HepG2 (cell line): ENCODE measurements around the gene REST. TPM values are rescaled to one million over a fixed set of nuclear protein-coding genes. Genes with fewer than 3 reads are reported as not detected.

Experiments used
- DNMT3B ChIP-seq: conservative IDR thresholded peaks from 2 replicates; pipeline ENCODE4 v1.6.1; 2016; ENCODE audit warnings: missing biosample characterization, control low read depth
- HOXD1 ChIP-seq: sonication (generic); formaldehyde crosslinking; IDR thresholded peaks from 2 replicates; pipeline ENCODE4 v1.5.0; 2020; ENCODE audit warnings: missing genetic modification reagents
- IKZF1 ChIP-seq: fragments of 450-650 bp; IDR thresholded peaks from 2 replicates; pipeline ENCODE4 v1.7.1; 2016
- KLF6 ChIP-seq: IDR thresholded peaks from 2 replicates; pipeline ENCODE4 v1.8.0; 2016; ENCODE audit warnings: missing biosample characterization, missing genetic modification reagents
- MBD4 ChIP-seq: IDR thresholded peaks from 2 replicates; pipeline ENCODE4 v1.6.1; 2012; ENCODE audit warnings: low read length, inconsistent platforms, borderline replicate concordance
- NR2F2 ChIP-seq: IDR thresholded peaks from 2 replicates; pipeline ENCODE4 v1.6.1; 2012; ENCODE audit warnings: low read depth, inconsistent platforms, borderline replicate concordance
- PAX8 ChIP-seq: sonication (generic); formaldehyde crosslinking; IDR thresholded peaks from 2 replicates; pipeline ENCODE4 v1.8.0; 2022; ENCODE audit warnings: mild to moderate bottlenecking, missing genetic modification reagents, borderline replicate concordance
- RFX5 ChIP-seq: IDR thresholded peaks from 2 replicates; pipeline ENCODE4 v1.6.1; 2011; ENCODE audit warnings: low read depth, low read length, improper control_type of control experiment
- RNF2 ChIP-seq: fragments of 450-650 bp; conservative IDR thresholded peaks from 2 replicates; pipeline ENCODE4 v1.6.1; 2016; ENCODE audit warnings: low read depth
- TGIF2 ChIP-seq: IDR thresholded peaks from 2 replicates; pipeline ENCODE4 v1.6.1; 2016; ENCODE audit warnings: control low read depth, missing compliant biosample characterization
- ZKSCAN1 ChIP-seq: fragments of 150-350 bp; IDR thresholded peaks from 2 replicates; pipeline ENCODE4 v1.6.1; 2014; ENCODE audit warnings: low read length
- ZNF343 ChIP-seq: sonication (generic); formaldehyde crosslinking; IDR thresholded peaks from 2 replicates; pipeline ENCODE4 v1.4.0; 2020; ENCODE audit warnings: mild to moderate bottlenecking, missing genetic modification reagents
- ZNF383 ChIP-seq: sonication (generic); formaldehyde crosslinking; IDR thresholded peaks from 2 replicates; pipeline ENCODE4 v1.4.0; 2020; ENCODE audit warnings: missing genetic modification reagents, mild to moderate bottlenecking, borderline replicate concordance
- ZNF441 ChIP-seq: sonication (generic); formaldehyde crosslinking; IDR thresholded peaks from 2 replicates; pipeline ENCODE4 v1.7.0; 2021; ENCODE audit warnings: missing genetic modification reagents, borderline replicate concordance
- ZNF772 ChIP-seq: sonication (generic); formaldehyde crosslinking; IDR thresholded peaks from 2 replicates; pipeline ENCODE4 v1.5.0; 2020; ENCODE audit warnings: mild to moderate bottlenecking, missing genetic modification reagents
- polyA plus RNA-seq, 8 experiments: library from polyadenylated mRNA; depleted of rRNA in 3 of 8; stranded (reverse) in 7 of 8; unstranded in 1 of 8; fragments of >200 nt; fragmentation: Illumina TruSeq in 4 of 8; extraction: Trizol in 4 of 8; gene quantifications; 2 replicates each; pipeline versions ENCODE4 v1.2.1 to v1.2.3, GENCODE V29; 2011 to 2016; ENCODE audit warnings: low read depth in 4 of 8, missing spikeins in 1 of 8, mixed read lengths in 1 of 8; ENCODE audit not compliant: insufficient read depth in 1 of 8
- total RNA-seq, 5 experiments: library from RNA; depleted of rRNA; stranded (reverse); fragments of >200 nt; fragmentation: Illumina TruSeq; extraction: Trizol; gene quantifications; 2 replicates each; pipeline ENCODE4 v1.2.3, GENCODE V29; 2016; ENCODE audit warnings: low read depth in 1 of 5
- TF ChIP-seq, protein P1 (sequence below): sonication (generic); formaldehyde crosslinking; IDR thresholded peaks from 2 replicates; pipeline ENCODE4 v1.9.0; 2021; ENCODE audit warnings: mild to moderate bottlenecking, missing genetic modification reagents
- TF ChIP-seq, protein P2 (sequence below): sonication (generic); formaldehyde crosslinking; IDR thresholded peaks from 2 replicates; pipeline ENCODE4 v1.5.1; 2020; ENCODE audit warnings: mild to moderate bottlenecking, missing genetic modification reagents, borderline replicate concordance
- TF ChIP-seq, protein P3 (sequence below): sonication (generic); formaldehyde crosslinking; conservative IDR thresholded peaks from 2 replicates; pipeline ENCODE4 v1.4.0; 2020; ENCODE audit warnings: missing genetic modification reagents

Gene REST
- total and polyA plus RNA-seq, 2 of the 13 experiments (the other 11 are each of a cell fraction or from before 2014, with no cell fraction given), result 12.7 to 22.4 TPM

DNA sequence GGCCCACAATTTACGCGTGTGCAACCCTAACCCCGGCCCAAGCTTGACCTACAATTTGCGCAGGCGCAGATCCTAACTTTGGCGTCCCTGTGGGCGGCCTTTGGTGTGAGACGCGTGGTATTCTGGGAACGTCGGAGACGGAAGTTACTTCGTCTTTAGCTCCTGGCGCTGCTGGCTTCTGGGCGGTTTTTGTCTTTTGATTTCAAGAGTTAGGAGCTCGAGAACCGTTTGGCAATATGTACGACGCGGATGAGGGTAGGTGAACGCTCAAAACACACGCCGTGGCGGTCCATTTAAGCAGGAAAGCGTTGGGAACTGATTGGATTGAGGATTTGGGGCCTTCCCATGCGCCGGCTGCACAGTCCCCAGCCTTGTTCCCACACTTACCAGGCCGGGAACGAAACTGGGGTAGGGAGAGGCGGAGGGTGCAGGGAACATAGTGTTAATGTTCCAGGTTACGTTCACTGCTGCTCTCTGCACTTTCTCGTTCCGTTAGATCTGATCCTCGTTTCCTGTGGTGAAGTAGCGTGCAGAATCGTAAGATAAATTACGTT is 71.1 kb downstream of the REST start, which contains the start of gene POLR2B (continued):
- no peak for TF ChIP-seq MBD4
- no peak for TF ChIP-seq ZNF343 (CRISPR knock-in tag)
- TF ChIP-seq ZKSCAN1, result no peak
- TF ChIP-seq RNF2, result peak; percentile 80; the same call in 1 of the 2 replicates
- peak; percentile 68; the same call in 1 of the 2 replicates for TF ChIP-seq ZNF441 (CRISPR knock-in tag)
- TF ChIP-seq DNMT3B (CRISPR knock-in tag), result no peak
- no peak for TF ChIP-seq KLF6 (CRISPR knock-in tag)
- TF ChIP-seq, protein P1, sequence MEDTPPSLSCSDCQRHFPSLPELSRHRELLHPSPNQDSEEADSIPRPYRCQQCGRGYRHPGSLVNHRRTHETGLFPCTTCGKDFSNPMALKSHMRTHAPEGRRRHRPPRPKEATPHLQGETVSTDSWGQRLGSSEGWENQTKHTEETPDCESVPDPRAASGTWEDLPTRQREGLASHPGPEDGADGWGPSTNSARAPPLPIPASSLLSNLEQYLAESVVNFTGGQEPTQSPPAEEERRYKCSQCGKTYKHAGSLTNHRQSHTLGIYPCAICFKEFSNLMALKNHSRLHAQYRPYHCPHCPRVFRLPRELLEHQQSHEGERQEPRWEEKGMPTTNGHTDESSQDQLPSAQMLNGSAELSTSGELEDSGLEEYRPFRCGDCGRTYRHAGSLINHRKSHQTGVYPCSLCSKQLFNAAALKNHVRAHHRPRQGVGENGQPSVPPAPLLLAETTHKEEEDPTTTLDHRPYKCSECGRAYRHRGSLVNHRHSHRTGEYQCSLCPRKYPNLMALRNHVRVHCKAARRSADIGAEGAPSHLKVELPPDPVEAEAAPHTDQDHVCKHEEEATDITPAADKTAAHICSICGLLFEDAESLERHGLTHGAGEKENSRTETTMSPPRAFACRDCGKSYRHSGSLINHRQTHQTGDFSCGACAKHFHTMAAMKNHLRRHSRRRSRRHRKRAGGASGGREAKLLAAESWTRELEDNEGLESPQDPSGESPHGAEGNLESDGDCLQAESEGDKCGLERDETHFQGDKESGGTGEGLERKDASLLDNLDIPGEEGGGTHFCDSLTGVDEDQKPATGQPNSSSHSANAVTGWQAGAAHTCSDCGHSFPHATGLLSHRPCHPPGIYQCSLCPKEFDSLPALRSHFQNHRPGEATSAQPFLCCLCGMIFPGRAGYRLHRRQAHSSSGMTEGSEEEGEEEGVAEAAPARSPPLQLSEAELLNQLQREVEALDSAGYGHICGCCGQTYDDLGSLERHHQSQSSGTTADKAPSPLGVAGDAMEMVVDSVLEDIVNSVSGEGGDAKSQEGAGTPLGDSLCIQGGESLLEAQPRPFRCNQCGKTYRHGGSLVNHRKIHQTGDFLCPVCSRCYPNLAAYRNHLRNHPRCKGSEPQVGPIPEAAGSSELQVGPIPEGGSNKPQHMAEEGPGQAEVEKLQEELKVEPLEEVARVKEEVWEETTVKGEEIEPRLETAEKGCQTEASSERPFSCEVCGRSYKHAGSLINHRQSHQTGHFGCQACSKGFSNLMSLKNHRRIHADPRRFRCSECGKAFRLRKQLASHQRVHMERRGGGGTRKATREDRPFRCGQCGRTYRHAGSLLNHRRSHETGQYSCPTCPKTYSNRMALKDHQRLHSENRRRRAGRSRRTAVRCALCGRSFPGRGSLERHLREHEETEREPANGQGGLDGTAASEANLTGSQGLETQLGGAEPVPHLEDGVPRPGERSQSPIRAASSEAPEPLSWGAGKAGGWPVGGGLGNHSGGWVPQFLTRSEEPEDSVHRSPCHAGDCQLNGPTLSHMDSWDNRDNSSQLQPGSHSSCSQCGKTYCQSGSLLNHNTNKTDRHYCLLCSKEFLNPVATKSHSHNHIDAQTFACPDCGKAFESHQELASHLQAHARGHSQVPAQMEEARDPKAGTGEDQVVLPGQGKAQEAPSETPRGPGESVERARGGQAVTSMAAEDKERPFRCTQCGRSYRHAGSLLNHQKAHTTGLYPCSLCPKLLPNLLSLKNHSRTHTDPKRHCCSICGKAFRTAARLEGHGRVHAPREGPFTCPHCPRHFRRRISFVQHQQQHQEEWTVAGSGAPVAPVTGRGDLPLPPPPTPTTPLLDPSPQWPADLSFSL (CRISPR knock-in tag), result no peak
- TF ChIP-seq, protein P2, sequence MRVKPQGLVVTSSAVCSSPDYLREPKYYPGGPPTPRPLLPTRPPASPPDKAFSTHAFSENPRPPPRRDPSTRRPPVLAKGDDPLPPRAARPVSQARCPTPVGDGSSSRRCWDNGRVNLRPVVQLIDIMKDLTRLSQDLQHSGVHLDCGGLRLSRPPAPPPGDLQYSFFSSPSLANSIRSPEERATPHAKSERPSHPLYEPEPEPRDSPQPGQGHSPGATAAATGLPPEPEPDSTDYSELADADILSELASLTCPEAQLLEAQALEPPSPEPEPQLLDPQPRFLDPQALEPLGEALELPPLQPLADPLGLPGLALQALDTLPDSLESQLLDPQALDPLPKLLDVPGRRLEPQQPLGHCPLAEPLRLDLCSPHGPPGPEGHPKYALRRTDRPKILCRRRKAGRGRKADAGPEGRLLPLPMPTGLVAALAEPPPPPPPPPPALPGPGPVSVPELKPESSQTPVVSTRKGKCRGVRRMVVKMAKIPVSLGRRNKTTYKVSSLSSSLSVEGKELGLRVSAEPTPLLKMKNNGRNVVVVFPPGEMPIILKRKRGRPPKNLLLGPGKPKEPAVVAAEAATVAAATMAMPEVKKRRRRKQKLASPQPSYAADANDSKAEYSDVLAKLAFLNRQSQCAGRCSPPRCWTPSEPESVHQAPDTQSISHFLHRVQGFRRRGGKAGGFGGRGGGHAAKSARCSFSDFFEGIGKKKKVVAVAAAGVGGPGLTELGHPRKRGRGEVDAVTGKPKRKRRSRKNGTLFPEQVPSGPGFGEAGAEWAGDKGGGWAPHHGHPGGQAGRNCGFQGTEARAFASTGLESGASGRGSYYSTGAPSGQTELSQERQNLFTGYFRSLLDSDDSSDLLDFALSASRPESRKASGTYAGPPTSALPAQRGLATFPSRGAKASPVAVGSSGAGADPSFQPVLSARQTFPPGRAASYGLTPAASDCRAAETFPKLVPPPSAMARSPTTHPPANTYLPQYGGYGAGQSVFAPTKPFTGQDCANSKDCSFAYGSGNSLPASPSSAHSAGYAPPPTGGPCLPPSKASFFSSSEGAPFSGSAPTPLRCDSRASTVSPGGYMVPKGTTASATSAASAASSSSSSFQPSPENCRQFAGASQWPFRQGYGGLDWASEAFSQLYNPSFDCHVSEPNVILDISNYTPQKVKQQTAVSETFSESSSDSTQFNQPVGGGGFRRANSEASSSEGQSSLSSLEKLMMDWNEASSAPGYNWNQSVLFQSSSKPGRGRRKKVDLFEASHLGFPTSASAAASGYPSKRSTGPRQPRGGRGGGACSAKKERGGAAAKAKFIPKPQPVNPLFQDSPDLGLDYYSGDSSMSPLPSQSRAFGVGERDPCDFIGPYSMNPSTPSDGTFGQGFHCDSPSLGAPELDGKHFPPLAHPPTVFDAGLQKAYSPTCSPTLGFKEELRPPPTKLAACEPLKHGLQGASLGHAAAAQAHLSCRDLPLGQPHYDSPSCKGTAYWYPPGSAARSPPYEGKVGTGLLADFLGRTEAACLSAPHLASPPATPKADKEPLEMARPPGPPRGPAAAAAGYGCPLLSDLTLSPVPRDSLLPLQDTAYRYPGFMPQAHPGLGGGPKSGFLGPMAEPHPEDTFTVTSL (CRISPR knock-in tag), result no peak
- TF ChIP-seq IKZF1, result no peak
- no peak for TF ChIP-seq RFX5
- TF ChIP-seq PAX8 (CRISPR knock-in tag), result no peak
- TF ChIP-seq ZNF772, result no peak
- TF ChIP-seq HOXD1 (CRISPR knock-in tag), result no peak
- no peak for TF ChIP-seq NR2F2
- no peak for TF ChIP-seq ZNF383 (CRISPR knock-in tag)
- TF ChIP-seq TGIF2 (CRISPR knock-in tag), result no peak; the same call in 1 of the 2 replicates
- TF ChIP-seq, protein P3, sequence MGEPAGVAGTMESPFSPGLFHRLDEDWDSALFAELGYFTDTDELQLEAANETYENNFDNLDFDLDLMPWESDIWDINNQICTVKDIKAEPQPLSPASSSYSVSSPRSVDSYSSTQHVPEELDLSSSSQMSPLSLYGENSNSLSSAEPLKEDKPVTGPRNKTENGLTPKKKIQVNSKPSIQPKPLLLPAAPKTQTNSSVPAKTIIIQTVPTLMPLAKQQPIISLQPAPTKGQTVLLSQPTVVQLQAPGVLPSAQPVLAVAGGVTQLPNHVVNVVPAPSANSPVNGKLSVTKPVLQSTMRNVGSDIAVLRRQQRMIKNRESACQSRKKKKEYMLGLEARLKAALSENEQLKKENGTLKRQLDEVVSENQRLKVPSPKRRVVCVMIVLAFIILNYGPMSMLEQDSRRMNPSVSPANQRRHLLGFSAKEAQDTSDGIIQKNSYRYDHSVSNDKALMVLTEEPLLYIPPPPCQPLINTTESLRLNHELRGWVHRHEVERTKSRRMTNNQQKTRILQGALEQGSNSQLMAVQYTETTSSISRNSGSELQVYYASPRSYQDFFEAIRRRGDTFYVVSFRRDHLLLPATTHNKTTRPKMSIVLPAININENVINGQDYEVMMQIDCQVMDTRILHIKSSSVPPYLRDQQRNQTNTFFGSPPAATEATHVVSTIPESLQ, result no peak
